Medulla oblongata (tissue), 1 donor: ENCODE data around the gene SF3A1.

Experiments
- DNase-seq: peaks from one replicate; pipeline ENCODE4 v3.0.0-alpha.2; 2015; ENCODE audit errors: extremely low spot score

SF3A1 gene

DNA sequence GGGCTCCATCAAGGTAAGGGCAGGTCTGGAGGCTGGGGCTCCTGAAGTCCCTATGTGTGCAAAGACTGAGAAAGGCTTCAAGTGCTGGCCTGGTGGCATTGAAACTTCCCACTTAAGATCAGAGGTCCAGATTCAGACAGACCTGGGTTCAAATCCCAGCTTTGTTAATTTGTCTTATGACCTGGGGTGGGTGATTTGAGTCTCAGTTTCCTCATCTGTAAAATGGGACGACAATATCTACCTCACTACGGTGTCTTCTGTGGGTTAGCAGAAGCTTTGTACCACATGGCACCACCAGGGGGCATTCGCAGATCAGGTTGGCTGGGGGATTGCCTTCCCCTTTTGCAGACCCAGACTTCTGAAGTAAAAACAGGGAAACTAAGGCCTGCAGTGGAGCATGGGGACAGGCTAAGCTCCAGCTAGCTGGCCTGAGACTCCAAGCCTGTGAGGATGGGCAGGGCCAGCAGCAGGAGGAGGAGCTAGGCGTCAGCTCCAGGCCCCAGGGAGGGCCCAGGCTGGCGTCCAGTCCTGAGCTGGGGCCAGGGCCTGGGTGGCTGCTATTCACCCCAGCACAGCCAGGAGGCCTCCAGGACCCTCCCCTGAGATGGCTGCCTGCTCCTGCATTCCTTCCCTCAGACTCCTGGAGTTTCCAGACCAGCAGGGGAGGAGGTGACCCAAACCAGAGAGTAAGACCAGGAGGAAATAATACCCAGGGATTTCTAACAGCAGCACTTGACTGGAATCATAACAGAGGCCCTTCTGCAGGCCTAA lies 68.9 kb downstream of the SF3A1 start:
- DNase-seq = peak; percentile 89

DNA sequence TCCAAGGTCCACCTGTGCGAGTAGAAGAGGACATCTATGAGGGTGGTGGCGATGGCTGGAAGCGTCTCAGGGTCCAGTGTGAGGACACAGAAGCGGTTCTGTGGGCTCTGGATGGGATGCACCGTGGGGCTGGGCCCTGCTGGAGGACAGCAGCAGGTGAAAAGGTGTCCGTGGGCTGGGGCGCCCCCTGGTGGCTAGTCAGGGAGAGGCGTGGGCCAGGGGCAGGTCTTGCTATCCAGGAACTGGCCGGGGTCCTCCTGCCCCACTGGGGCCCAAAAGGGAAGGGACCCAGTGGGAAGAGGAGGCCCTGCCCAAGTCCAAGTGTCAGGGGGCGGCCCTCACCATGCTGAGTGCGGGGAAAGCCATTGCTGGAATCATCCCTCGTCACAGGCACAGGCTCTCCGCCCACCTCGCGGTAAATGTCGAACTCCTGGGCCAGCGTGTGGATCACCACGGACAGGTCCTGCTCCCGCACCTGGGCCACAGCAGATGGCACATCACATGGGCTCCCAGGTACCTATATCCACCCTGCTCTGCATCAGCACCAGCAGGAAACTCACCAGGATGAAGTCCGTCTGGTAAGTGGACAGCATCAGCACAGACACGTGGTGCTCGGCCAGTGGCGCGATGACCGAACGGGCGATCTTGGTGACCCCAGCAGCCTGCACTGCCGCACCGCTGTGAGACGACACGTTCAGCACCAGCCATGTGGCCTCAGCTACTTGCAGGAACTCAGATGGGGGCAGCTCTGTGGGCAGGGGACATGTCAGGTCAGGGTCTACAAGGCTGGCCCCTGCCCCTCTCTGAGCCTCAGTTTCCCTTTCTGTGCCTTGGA lies 69.7 kb downstream of the SF3A1 start:
- no peak for DNase-seq

DNA sequence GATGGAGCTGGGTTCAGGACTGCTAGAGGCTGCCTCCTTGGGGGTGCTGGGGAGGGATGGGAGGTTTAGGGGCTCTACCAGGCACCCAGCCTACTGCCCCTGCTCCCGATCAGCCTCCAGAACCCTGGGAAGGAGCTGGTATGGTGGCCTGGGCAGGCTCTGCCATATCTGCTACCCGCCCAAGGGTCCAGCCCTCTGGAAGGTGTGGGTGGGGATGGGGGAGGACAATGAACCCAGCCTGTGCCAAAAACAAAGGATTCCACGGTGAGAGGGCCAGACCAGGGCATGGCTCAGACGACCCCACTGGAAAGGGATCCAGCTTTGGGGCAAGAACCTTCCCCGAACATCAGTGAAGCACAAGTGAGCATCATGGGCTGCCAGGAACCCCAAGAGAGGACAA lies 70.4 kb downstream of the SF3A1 start:
- no peak for DNase-seq

DNA sequence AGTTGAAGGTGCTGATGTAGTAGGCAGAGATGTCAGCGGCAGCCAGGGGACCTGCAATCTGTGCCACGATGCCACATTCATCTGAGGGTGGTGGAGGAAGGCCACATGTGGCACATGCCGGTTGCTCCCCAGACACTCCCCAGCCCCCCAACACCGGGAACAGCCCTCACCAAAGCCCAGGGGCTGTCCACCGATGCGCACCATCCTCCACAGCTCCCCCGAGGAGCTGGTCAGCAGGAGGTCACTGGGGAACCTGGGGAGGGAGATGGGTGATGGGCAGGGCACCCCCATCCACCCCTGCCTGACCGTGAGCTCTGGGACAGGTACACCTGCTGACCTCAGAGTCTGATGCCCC lies 70.9 kb downstream of the SF3A1 start:
- DNase-seq = no peak

DNA sequence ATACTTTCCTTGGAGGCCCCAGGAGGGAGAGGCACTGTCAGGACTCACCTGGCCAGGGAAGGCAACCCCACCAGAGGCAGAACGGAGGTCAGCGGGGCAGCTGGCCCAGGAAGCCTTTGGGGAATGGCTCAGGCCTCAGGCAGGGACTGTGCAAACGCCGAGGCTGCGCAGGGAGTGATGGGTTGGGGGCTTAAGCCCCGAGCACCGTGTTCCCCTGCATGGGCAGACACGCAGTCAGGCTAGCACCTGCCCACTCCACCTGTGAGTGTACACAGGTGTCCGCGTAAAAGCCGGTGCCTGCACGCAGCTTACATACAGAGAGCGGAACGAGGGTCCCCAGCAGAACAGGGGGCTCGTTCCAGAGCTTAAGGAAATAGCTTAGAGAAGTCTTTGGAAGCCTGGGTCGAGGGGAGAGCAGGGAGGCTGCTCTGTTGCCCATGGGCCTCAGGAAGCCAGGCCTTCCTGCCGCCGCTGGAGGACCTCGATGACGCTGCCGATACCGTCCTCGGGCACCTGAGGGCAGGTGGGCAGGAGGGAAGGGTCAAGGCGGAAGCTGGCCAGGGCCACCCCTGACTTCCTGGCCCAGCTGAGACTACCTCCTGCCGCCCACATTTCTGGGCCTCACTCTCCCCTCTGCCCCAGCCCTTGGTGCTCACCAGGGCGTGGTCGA lies 71.4 kb downstream of the SF3A1 start:
- no peak for DNase-seq

DNA sequence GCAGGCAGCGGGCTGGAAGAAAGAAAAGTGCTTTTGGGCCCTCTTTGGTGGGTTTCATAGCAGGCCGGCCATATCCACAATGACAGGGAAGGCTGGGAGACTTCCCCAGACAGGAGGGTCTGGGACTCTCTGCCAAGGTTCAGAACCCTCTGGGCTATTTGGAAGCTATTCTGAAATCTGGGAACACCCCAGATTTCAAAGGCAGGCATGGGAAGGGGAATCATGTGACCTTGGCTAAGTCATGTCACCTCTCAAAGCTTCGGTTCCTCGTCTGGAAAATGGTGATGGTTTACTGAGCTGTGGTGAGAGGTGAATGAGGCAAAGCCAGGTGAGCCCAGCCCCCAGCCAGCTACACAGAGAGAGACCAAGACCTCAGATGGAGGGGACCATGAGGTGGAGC lies 72.0 kb downstream of the SF3A1 start:
- DNase-seq = no peak

DNA sequence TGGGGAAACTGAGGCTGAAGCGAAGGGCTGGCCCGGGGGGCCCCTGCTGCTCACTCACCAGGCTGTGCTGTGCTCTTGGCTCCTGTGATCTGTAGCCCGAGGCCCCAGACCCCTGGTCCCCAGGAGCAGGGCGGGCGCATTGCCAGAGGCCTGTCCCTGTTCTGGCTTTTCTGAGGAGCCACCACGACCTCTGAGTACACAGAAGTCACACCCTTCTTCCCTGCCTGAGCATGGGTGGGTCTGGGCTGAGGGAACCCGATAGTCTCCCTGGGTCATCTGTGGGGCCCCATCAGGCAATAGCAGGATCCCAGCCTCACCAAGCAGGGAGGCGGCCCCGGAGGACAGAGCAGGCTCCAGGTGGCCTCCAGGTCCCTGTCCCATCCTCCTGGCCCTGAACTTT lies 72.5 kb downstream of the SF3A1 start:
- no peak for DNase-seq

DNA sequence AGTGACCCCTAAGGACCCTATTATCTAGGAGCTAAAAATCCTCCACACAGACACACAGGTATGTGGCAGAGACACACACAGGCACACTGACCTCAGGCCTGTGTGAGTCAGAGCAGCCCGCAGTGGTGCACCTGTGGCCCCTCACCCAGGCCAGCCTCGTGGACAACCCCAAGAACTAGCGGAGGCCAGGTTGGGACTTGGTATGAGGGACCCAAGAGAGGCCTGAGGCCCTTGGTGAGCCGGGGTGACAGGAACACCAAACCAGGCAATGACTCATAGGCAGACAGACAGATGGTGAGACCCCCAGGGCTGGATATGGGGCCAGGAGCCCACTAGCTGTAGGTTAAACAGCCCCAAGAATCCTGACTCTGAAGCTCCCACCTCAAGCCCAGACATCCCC lies 73.4 kb downstream of the SF3A1 start:
- DNase-seq = no peak

DNA sequence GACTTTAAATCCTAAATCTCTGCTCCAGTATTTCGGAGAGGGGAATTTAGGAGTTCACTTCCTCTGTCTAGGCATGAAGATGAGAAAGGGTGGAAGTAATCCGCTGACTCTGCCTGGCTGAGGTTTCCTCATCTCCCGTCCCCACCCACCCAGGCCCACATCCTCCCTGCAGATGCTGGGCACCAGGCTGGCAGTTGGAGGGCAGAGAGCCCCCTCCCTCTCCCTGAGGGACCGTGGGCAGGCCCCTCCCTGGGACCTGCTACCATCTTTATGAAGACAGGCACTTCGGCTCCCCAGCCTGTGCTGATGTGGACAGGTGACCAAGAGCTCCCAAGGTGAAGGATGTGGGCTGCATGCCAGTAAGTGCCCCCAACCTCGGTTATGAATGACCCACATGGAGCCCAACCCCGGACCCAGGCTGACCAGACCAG lies 74.1 kb downstream of the SF3A1 start:
- no peak for DNase-seq
